H9 (cell line): ENCODE measurements around the gene VWA5B1. TPM values are rescaled to one million over a fixed set of nuclear protein-coding genes. Genes with fewer than 3 reads are reported as not detected.

Source experiments
- DNase-seq: peaks from one replicate; pipeline ENCODE4 v3.0.0-alpha.2; 2017
- H2AFZ ChIP-seq: one replicate; pipeline ENCODE4 v1.6.1; 2013; ENCODE audit warnings: mild to moderate bottlenecking, low read length, control low read depth, moderate library complexity
- H2AK5ac ChIP-seq: 2 replicates; pipeline ENCODE4 v1.6.1; 2013; ENCODE audit warnings: low read length, control low read depth, mixed read lengths; ENCODE audit not compliant: insufficient read length
- H2BK120ac ChIP-seq: one replicate; pipeline ENCODE4 v1.6.1; 2013; ENCODE audit warnings: low read depth, mild to moderate bottlenecking, low read length, control low read depth, inconsistent platforms; ENCODE audit not compliant: poor library complexity, severe bottlenecking
- H2BK12ac ChIP-seq: 2 replicates; pipeline ENCODE4 v1.6.1; 2013; ENCODE audit warnings: low read length, control low read depth, mixed read lengths, low read depth; ENCODE audit not compliant: insufficient read length
- H2BK15ac ChIP-seq: 2 replicates; pipeline ENCODE4 v1.6.1; 2013; ENCODE audit warnings: low read depth, low read length, control low read depth
- H2BK20ac ChIP-seq: one replicate; pipeline ENCODE4 v1.6.1; 2013; ENCODE audit warnings: low read depth, mild to moderate bottlenecking, low read length, control low read depth, inconsistent platforms; ENCODE audit not compliant: poor library complexity, severe bottlenecking
- H2BK5ac ChIP-seq: 2 replicates; pipeline ENCODE4 v1.6.1; 2013; ENCODE audit warnings: low read length, control low read depth, mixed read lengths; ENCODE audit not compliant: insufficient read length
- H3K14ac ChIP-seq: 2 replicates; pipeline ENCODE4 v1.6.1; 2013; ENCODE audit warnings: low read length, control low read depth; ENCODE audit not compliant: insufficient read depth
- H3K18ac ChIP-seq: 2 replicates; pipeline ENCODE4 v1.6.1; 2013; ENCODE audit warnings: low read depth, mild to moderate bottlenecking, mixed read lengths, low read length, control low read depth; ENCODE audit not compliant: insufficient read length
- H3K23ac ChIP-seq: 2 replicates; pipeline ENCODE4 v1.6.1; 2013; ENCODE audit warnings: low read length, control low read depth, mixed read lengths, low read depth; ENCODE audit not compliant: insufficient read length
- H3K23me2 ChIP-seq: 2 replicates; pipeline ENCODE4 v1.6.1; 2013; ENCODE audit warnings: low read depth, mild to moderate bottlenecking, mixed read lengths, low read length, control low read depth; ENCODE audit not compliant: insufficient read length, poor library complexity, severe bottlenecking
- H3K27ac ChIP-seq: 2 replicates; pipeline ENCODE4 v1.5.1; 2013; ENCODE audit warnings: low read length, control low read depth, mixed read lengths, low read depth; ENCODE audit not compliant: insufficient read length
- H3K27me3 ChIP-seq: 2 replicates; pipeline ENCODE4 v1.6.1; 2013; ENCODE audit warnings: low read length, control low read depth, inconsistent platforms; ENCODE audit not compliant: insufficient read depth
- H3K4ac ChIP-seq: 2 replicates; pipeline ENCODE4 v1.6.1; 2013; ENCODE audit warnings: low read depth, mild to moderate bottlenecking, control low read depth, inconsistent platforms, low read length, moderate library complexity
- H3K4me1 ChIP-seq: 2 replicates; pipeline ENCODE4 v1.6.1; 2013; ENCODE audit warnings: low read length, control low read depth, inconsistent platforms; ENCODE audit not compliant: insufficient read depth
- H3K4me2 ChIP-seq: 2 replicates; pipeline ENCODE4 v1.6.1; 2013; ENCODE audit warnings: low read length, control low read depth, mixed read lengths; ENCODE audit not compliant: insufficient read length, insufficient read depth
- H3K56ac ChIP-seq: 2 replicates; pipeline ENCODE4 v1.6.1; 2013; ENCODE audit warnings: low read depth, mild to moderate bottlenecking, mixed read lengths, low read length, control low read depth; ENCODE audit not compliant: insufficient read length
- H3K79me1 ChIP-seq: 2 replicates; pipeline ENCODE4 v1.6.1; 2013; ENCODE audit warnings: low read depth, mild to moderate bottlenecking, moderate library complexity, low read length, control low read depth, inconsistent platforms; ENCODE audit not compliant: insufficient read depth, poor library complexity, severe bottlenecking
- H3K79me2 ChIP-seq: 2 replicates; pipeline ENCODE4 v1.6.1; 2013; ENCODE audit warnings: low read length, control low read depth, inconsistent platforms; ENCODE audit not compliant: insufficient read depth
- H3K9ac ChIP-seq: 2 replicates; pipeline ENCODE4 v1.6.1; 2013; ENCODE audit warnings: low read length, control low read depth, mixed read lengths; ENCODE audit not compliant: insufficient read length; ENCODE audit errors: extremely low read depth
- H3K9me3 ChIP-seq: one replicate; pipeline ENCODE4 v1.6.1; 2013; ENCODE audit warnings: low read depth, low read length, inconsistent platforms; ENCODE audit not compliant: control insufficient read depth
- H3T11ph ChIP-seq: one replicate; pipeline ENCODE4 v1.6.1; 2013; ENCODE audit warnings: mild to moderate bottlenecking, low read length, control low read depth, inconsistent platforms
- H4K20me1 ChIP-seq: one replicate; pipeline ENCODE4 v1.6.1; 2013; ENCODE audit not compliant: control insufficient read depth, insufficient read length, insufficient read depth
- H4K5ac ChIP-seq: 2 replicates; pipeline ENCODE4 v1.6.1; 2013; ENCODE audit warnings: low read depth, mild to moderate bottlenecking, mixed read lengths, low read length, control low read depth; ENCODE audit not compliant: insufficient read length
- H4K8ac ChIP-seq: replicated peaks from 2 replicates; pipeline ENCODE4 v1.6.1; 2013; ENCODE audit warnings: low read length, control low read depth, mixed read lengths, low read depth; ENCODE audit not compliant: insufficient read length
- H4K91ac ChIP-seq: 2 replicates; pipeline ENCODE4 v1.6.1; 2013; ENCODE audit warnings: low read depth, mild to moderate bottlenecking, moderate library complexity, mixed read lengths, low read length, control low read depth; ENCODE audit not compliant: insufficient read length
- H3K27ac Mint-ChIP-seq, 3 experiments: 2 replicates in 2 of 3; 3 replicates in 1 of 3; pipeline ENCODE4 v1.8.0; 2020 to 2021; ENCODE audit warnings: mixed read lengths in 3 of 3, mild to moderate bottlenecking in 1 of 3, moderate library complexity in 1 of 3
- H3K27me3 Mint-ChIP-seq: 2 replicates; pipeline ENCODE4 v1.8.0; 2021; ENCODE audit warnings: low read depth, mild to moderate bottlenecking, moderate library complexity, mixed read lengths
- H3K36me3 Mint-ChIP-seq, 3 experiments: 2 replicates in 2 of 3; 3 replicates in 1 of 3; pipeline ENCODE4 v1.8.0; 2020 to 2021; ENCODE audit warnings: low read depth in 3 of 3, mixed read lengths in 3 of 3; ENCODE audit not compliant: insufficient read depth in 1 of 3
- H3K4me1 Mint-ChIP-seq, 2 experiments: 2 replicates each; pipeline ENCODE4 v1.8.0; 2020; ENCODE audit warnings: mixed read lengths in 2 of 2
- H3K4me3 Mint-ChIP-seq, 2 experiments: 2 replicates in 1 of 2; 3 replicates in 1 of 2; pipeline ENCODE4 v1.8.0; 2020 to 2021; ENCODE audit warnings: mild to moderate bottlenecking in 2 of 2, mixed read lengths in 2 of 2, moderate library complexity in 1 of 2
- H3K9me3 Mint-ChIP-seq, 2 experiments: 2 replicates in 1 of 2; 3 replicates in 1 of 2; pipeline ENCODE4 v1.8.0; 2020; ENCODE audit warnings: mild to moderate bottlenecking in 2 of 2, mixed read lengths in 2 of 2, moderate library complexity in 1 of 2
- CTCF ChIP-seq: fragments of 200-600 bp; sonication (generic); conservative IDR thresholded peaks from 3 replicates; pipeline ENCODE4 v1.8.0; 2021; ENCODE audit warnings: antibody characterized with exemption, mild to moderate bottlenecking
- WGBS: extraction: QIAGEN DNeasy Blood & Tissue Kit; methylation state at CpG from one replicate; pipeline ENCODE4 v1.1.7; 2013; ENCODE audit warnings: missing lambda C conversion rate, low lambda C conversion rate, mixed read lengths; ENCODE audit not compliant: insufficient read length; ENCODE audit errors: extremely low coverage; 5-methylcytosine and 5-hydroxymethylcytosine counted together
- total RNA-seq: library from RNA; stranded (reverse); gene quantifications from 2 replicates; pipeline ENCODE4 v1.2.1, GENCODE V29; 2021

Gene VWA5B1
- total RNA-seq, 1 experiment from 2014 or later, result not detected

GRCh38 chr1:20321573-20321972, 30.9 kb downstream of the VWA5B1 start:
- H2BK12ac ChIP-seq, result no peak overlapping the region
- no peak overlapping the region for H3K9ac ChIP-seq
- H4K8ac ChIP-seq, result no peak overlapping the region
- peaks cover 5 to 14% of the 10 kb centered on the region in 2 experiments for H3K4me1 Mint-ChIP-seq
- H3K18ac ChIP-seq, result no peak overlapping the region
- no peak overlapping the region for H3K4me2 ChIP-seq
- H2BK120ac ChIP-seq, result no peak overlapping the region
- no peak overlapping the region for H2BK20ac ChIP-seq
- H3K56ac ChIP-seq, result no peak overlapping the region
- H2BK15ac ChIP-seq, result no peak overlapping the region
- no peaks in the 10 kb centered on the region for H3K79me1 ChIP-seq
- H3K23ac ChIP-seq, result no peak overlapping the region
- H3K79me2 ChIP-seq, result no peaks in the 10 kb centered on the region
- no peaks in the 10 kb centered on the region for H3K23me2 ChIP-seq
- H4K91ac ChIP-seq, result no peak overlapping the region
- DNase-seq, result no peak
- no peak overlapping the region for H2AK5ac ChIP-seq
- no peak overlapping the region for H3K14ac ChIP-seq
- H4K20me1 ChIP-seq, result no peaks in the 10 kb centered on the region
- H4K5ac ChIP-seq, result no peak overlapping the region
- no peak overlapping the region for H3K4me3 Mint-ChIP-seq
- H2AFZ ChIP-seq, result no peak overlapping the region
- H3K4me1 ChIP-seq, result peaks cover 5% of the 10 kb centered on the region; the same call in 1 of the 2 replicates
- H3K9me3 Mint-ChIP-seq, result no peaks in the 10 kb centered on the region
- TF ChIP-seq CTCF, result no peak
- no peak overlapping the region for H3K27ac Mint-ChIP-seq
- no peak overlapping the region for H2BK5ac ChIP-seq
- H3T11ph ChIP-seq, result no peak overlapping the region
- no peak overlapping the region for H3K27ac ChIP-seq
- H3K27me3 ChIP-seq, result no peaks in the 10 kb centered on the region; the same call in 1 of the 2 replicates
- H3K27me3 Mint-ChIP-seq, result peaks cover 23% of the 10 kb centered on the region
- no CpG with 5 or more reads among the region's 5 CpGs for whole genome bisulfite sequencing
- H3K9me3 ChIP-seq, result no peaks in the 10 kb centered on the region
- no peaks in the 10 kb centered on the region for H3K36me3 Mint-ChIP-seq
- no peak overlapping the region for H3K4ac ChIP-seq
